H1 (cell line): ENCODE results near the gene WFDC10A. TPM values are rescaled to one million over a fixed set of nuclear protein-coding genes. Genes with fewer than 3 reads are reported as not detected.

ENCODE experiments used
- CTCF ChIA-PET: fragments of 300-600 bp; sonication (Branson Sonifier 250); formaldehyde crosslinking; loops from one replicate; lab custom pipeline; 2021; ENCODE audit not compliant: partially characterized antibody; lab: Charles Lee
- POLR2A ChIA-PET: fragments of 300-600 bp; sonication (Branson Sonifier 250); formaldehyde crosslinking; loops from one replicate; lab custom pipeline; 2021; ENCODE audit warnings: inconsistent platforms; ENCODE audit not compliant: partially characterized antibody; lab: Charles Lee
- DNase-seq, 2 experiments: peaks; one replicate each; pipeline versions ENCODE4 v3.0.0 to v3.0.0-alpha.2; 2010 to 2022; ENCODE audit warnings: low spot score in 2 of 2, low read depth in 1 of 2, mixed read lengths in 1 of 2
- FAIRE-seq: peaks from 2 replicates; lab custom pipeline; 2011; peaks lifted over from hg19 to GRCh38; lab: Jason Lieb, UNC
- H2AFZ ChIP-seq: 2 replicates; pipeline ENCODE4 v1.8.1; 2012; ENCODE audit warnings: low read length, inconsistent platforms
- H2AK5ac ChIP-seq: 2 replicates; pipeline ENCODE4 v1.6.1; 2013; ENCODE audit warnings: low read depth, low read length
- H2BK120ac ChIP-seq: replicated peaks from 2 replicates; pipeline ENCODE3; 2013; ENCODE audit warnings: low read depth, low read length, inconsistent platforms
- H2BK12ac ChIP-seq: 2 replicates; pipeline ENCODE4 v1.6.1; 2013; ENCODE audit warnings: low read depth, low read length
- H2BK15ac ChIP-seq: 2 replicates; pipeline ENCODE4 v1.6.1; 2013; ENCODE audit warnings: low read length
- H2BK20ac ChIP-seq: 2 replicates; pipeline ENCODE4 v1.6.1; 2013; ENCODE audit warnings: low read length
- H2BK5ac ChIP-seq: 2 replicates; pipeline ENCODE4 v1.6.1; 2013; ENCODE audit warnings: low read depth, low read length
- H3K14ac ChIP-seq: 2 replicates; pipeline ENCODE4 v1.6.1; 2013; ENCODE audit warnings: inconsistent platforms; ENCODE audit not compliant: insufficient read length
- H3K18ac ChIP-seq: 2 replicates; pipeline ENCODE4 v1.6.1; 2013; ENCODE audit warnings: low read length; ENCODE audit errors: extremely low read depth
- H3K23ac ChIP-seq: 2 replicates; pipeline ENCODE4 v1.6.1; 2013; ENCODE audit warnings: inconsistent platforms; ENCODE audit not compliant: insufficient read length
- H3K23me2 ChIP-seq: 2 replicates; pipeline ENCODE4 v1.6.1; 2013; ENCODE audit warnings: low read depth, low read length
- H3K27ac ChIP-seq: 2 replicates; pipeline ENCODE4 v1.6.1; 2011; ENCODE audit warnings: low read depth, low read length, inconsistent platforms
- H3K27me3 ChIP-seq, 4 experiments: replicated peaks in 1 of 4; 1 replicate in 1 of 4; 2 replicates in 3 of 4; pipeline versions ENCODE4 v1.6.1 to v1.8.1; 2011 to 2013; ENCODE audit warnings: low read length in 3 of 4, mild to moderate bottlenecking in 3 of 4, inconsistent platforms in 2 of 4, mixed read lengths in 2 of 4, moderate library complexity in 1 of 4; ENCODE audit not compliant: control insufficient read depth in 3 of 4, insufficient read depth in 3 of 4; ENCODE audit errors: extremely low read depth in 1 of 4
- H3K36me3 ChIP-seq, 4 experiments: 2 replicates each; pipeline versions ENCODE4 v1.6.1 to v1.8.1; 2011 to 2013; ENCODE audit warnings: mild to moderate bottlenecking in 4 of 4, low read length in 3 of 4, moderate library complexity in 2 of 4, control low read depth in 1 of 4, inconsistent platforms in 1 of 4; ENCODE audit not compliant: insufficient read depth in 4 of 4, control insufficient read depth in 2 of 4
- H3K4ac ChIP-seq: replicated peaks from 2 replicates; pipeline ENCODE3; 2013; ENCODE audit warnings: low read length, low read depth, mixed read lengths, inconsistent platforms; ENCODE audit not compliant: insufficient read length
- H3K4me1 ChIP-seq, 4 experiments: replicated peaks in 1 of 4; 1 replicate in 1 of 4; 2 replicates in 3 of 4; pipeline versions ENCODE4 v1.6.1 to v1.8.1; 2011 to 2013; ENCODE audit warnings: low read length in 3 of 4, inconsistent platforms in 2 of 4, mixed read lengths in 1 of 4; ENCODE audit not compliant: insufficient read depth in 4 of 4, control insufficient read depth in 3 of 4
- H3K4me2 ChIP-seq, 2 experiments: 2 replicates each; pipeline versions ENCODE4 v1.6.1 to v1.8.1; 2011 to 2013; ENCODE audit warnings: low read depth in 2 of 2, low read length in 2 of 2, control low read depth in 1 of 2, inconsistent platforms in 1 of 2, mild to moderate bottlenecking in 1 of 2; ENCODE audit not compliant: insufficient read depth in 1 of 2
- H3K4me3 ChIP-seq, 4 experiments: fragments of 200-600, 300-600 bp in 1 of 4; sonication (generic), shearing (Covaris generic), sonication (Bioruptor Twin) in 1 of 4; 2 replicates each; pipeline versions ENCODE4 v1.5.1 to v1.8.1; 2011 to 2016; ENCODE audit warnings: low read length in 4 of 4, low read depth in 3 of 4, control low read depth in 2 of 4, inconsistent platforms in 2 of 4, mild to moderate bottlenecking in 2 of 4, mixed read lengths in 1 of 4, moderate library complexity in 1 of 4; ENCODE audit not compliant: insufficient read depth in 2 of 4; ENCODE audit errors: extremely low read depth in 1 of 4
- H3K56ac ChIP-seq: replicated peaks from 2 replicates; pipeline ENCODE3; 2013; ENCODE audit warnings: low read depth, mild to moderate bottlenecking, mixed read lengths, low read length, inconsistent platforms; ENCODE audit not compliant: insufficient read length
- H3K79me1 ChIP-seq: 2 replicates; pipeline ENCODE4 v1.6.1; 2013; ENCODE audit warnings: low read depth, low read length, control low read depth
- H3K79me2 ChIP-seq, 2 experiments: 2 replicates each; pipeline versions ENCODE4 v1.6.1 to v1.8.1; 2012 to 2013; ENCODE audit warnings: low read length in 2 of 2, mild to moderate bottlenecking in 2 of 2, inconsistent platforms in 1 of 2; ENCODE audit not compliant: insufficient read depth in 2 of 2, control insufficient read depth in 1 of 2
- H3K9ac ChIP-seq, 4 experiments: replicated peaks in 1 of 4; 1 replicate in 1 of 4; 2 replicates in 3 of 4; pipeline versions ENCODE4 v1.6.1 to v1.8.1; 2011 to 2013; ENCODE audit warnings: low read depth in 3 of 4, low read length in 3 of 4, control low read depth in 2 of 4, mild to moderate bottlenecking in 2 of 4, moderate library complexity in 2 of 4, inconsistent platforms in 1 of 4; ENCODE audit errors: extremely low read depth in 1 of 4
- H3K9me3 ChIP-seq, 2 experiments: 2 replicates each; pipeline versions ENCODE4 v1.6.1 to v1.8.1; 2012 to 2013; ENCODE audit warnings: mild to moderate bottlenecking in 2 of 2, moderate library complexity in 2 of 2, control low read depth in 1 of 2, inconsistent platforms in 1 of 2, low read depth in 1 of 2, low read length in 1 of 2, mixed read lengths in 1 of 2; ENCODE audit not compliant: insufficient read depth in 2 of 2
- H4K20me1 ChIP-seq, 2 experiments: replicated peaks in 1 of 2; 2 replicates each; pipeline versions ENCODE3 to v1.8.1; 2011 to 2013; ENCODE audit warnings: inconsistent platforms in 2 of 2, low read length in 2 of 2, mild to moderate bottlenecking in 1 of 2; ENCODE audit not compliant: insufficient read depth in 2 of 2, control insufficient read depth in 1 of 2
- H4K5ac ChIP-seq: 2 replicates; pipeline ENCODE4 v1.6.1; 2013; ENCODE audit warnings: low read length, low read depth, mixed read lengths, inconsistent platforms; ENCODE audit not compliant: insufficient read length
- H4K8ac ChIP-seq: 2 replicates; pipeline ENCODE4 v1.8.0; 2013; ENCODE audit warnings: mild to moderate bottlenecking, moderate library complexity, low read length, inconsistent platforms; ENCODE audit not compliant: insufficient read depth; ENCODE audit errors: extremely low read depth
- H4K91ac ChIP-seq: replicated peaks from 2 replicates; pipeline ENCODE3; 2013; ENCODE audit warnings: low read length, mixed read lengths, inconsistent platforms; ENCODE audit not compliant: insufficient read length
- EZH2 ChIP-seq: fragments of 200-600 bp; sonication (generic); IDR thresholded peaks from 2 replicates; pipeline ENCODE4 v1.7.1; 2012; ENCODE audit warnings: low read depth, mild to moderate bottlenecking, moderate library complexity, low read length, inconsistent platforms; ENCODE audit not compliant: severe bottlenecking
- KDM1A ChIP-seq: fragments of 200-600, 300-600 bp; sonication (generic); IDR thresholded peaks from 2 replicates; pipeline ENCODE4 v1.7.1; 2016; ENCODE audit warnings: mild to moderate bottlenecking, low read length, borderline replicate concordance
- NRF1 ChIP-seq: IDR thresholded peaks from 2 replicates; pipeline ENCODE4 v1.6.1; 2011; ENCODE audit warnings: mild to moderate bottlenecking, low read depth, low read length, improper control_type of control experiment
- SAP30 ChIP-seq: fragments of 300-600 bp; sonication (generic); IDR thresholded peaks from 2 replicates; pipeline ENCODE4 v1.7.1; 2012; ENCODE audit warnings: low read length, moderate library complexity, mild to moderate bottlenecking, inconsistent platforms; ENCODE audit not compliant: insufficient read depth, insufficient replicate concordance
- SIN3A ChIP-seq, 2 experiments: IDR thresholded peaks in 1 of 2; conservative IDR thresholded peaks in 1 of 2; 2 replicates each; pipeline ENCODE4 v1.6.1; 2011 to 2012; ENCODE audit warnings: low read length in 2 of 2, improper control_type of control experiment in 1 of 2, low read depth in 1 of 2, mild to moderate bottlenecking in 1 of 2
- SP2 ChIP-seq: IDR thresholded peaks from 2 replicates; pipeline ENCODE4 v1.6.1; 2012; ENCODE audit warnings: mild to moderate bottlenecking, low read length, inconsistent platforms
- SP4 ChIP-seq: IDR thresholded peaks from 2 replicates; pipeline ENCODE4 v1.6.1; 2012; ENCODE audit warnings: low read length, inconsistent platforms
- polyA plus RNA-seq, 7 experiments: library from polyadenylated mRNA; depleted of rRNA in 3 of 7; stranded (reverse) in 5 of 7; unstranded in 2 of 7; fragments of >200 nt in 5 of 7; fragments of 200-250 nt in 2 of 7; gene quantifications; 1 replicate in 5 of 7; 2 replicates in 1 of 7; 4 replicates in 1 of 7; pipeline versions ENCODE4 v1.2.1 to v1.2.3, GENCODE V29; 2011 to 2013; ENCODE audit warnings: missing spikeins in 2 of 7, mixed read lengths in 2 of 7
- total RNA-seq: library from RNA; stranded (reverse); fragmentation: NEBNext Ultra II Directional; extraction: Animal tissue kit (Norgen Biotek cat#: 25700); gene quantifications from 2 replicates; pipeline ENCODE4 v1.2.1, GENCODE V29; 2021

The WFDC10A gene
- total and polyA plus RNA-seq, 2 of the 8 experiments (the other 6 are each of a cell fraction or from before 2014, with no cell fraction given): not detected

DNA sequence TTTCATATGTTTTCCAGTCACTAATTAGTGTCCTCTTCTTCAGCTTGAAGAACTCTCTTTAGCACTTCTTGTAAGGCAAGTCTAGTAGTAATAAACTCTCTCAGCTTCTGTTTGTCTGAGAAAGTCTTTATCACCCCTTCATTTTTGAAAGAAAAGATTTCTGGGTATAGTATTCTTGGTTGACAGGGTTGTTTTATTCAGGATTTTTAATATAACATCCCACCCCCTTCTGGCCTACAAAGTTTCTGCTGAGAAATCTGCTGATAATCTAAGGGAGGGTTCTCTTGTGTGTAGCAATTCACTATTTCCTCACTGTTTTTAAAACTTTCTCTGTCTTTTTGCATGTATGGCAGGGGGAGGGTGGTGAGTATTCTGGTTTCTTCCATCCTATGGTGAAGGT is 50.1 kb downstream of the WFDC10A start:
- H4K8ac ChIP-seq: no peak overlapping the region
- H3K79me2 ChIP-seq: no peaks in the 10 kb centered on the region
- H4K91ac ChIP-seq: no peak overlapping the region
- no peak overlapping the region for H3K4me2 ChIP-seq
- no peak overlapping the region for H2BK20ac ChIP-seq
- no peak overlapping the region for H2BK120ac ChIP-seq
- no peak overlapping the region for H3K9ac ChIP-seq
- no peak overlapping the region for H3K4me3 ChIP-seq
- H3K4ac ChIP-seq: no peak overlapping the region
- H4K5ac ChIP-seq: no peak overlapping the region
- POLR2A ChIA-PET: no interaction called here
- CTCF ChIA-PET: interaction anchor here (0.7 to 2.2 kb wide), 5 partner anchors 15 to 357 kb away, joined by 3 to 12 read pairs (median 3); partner anchors contain the start of gene WFDC10A
- no peaks in the 10 kb centered on the region for H3K4me1 ChIP-seq
- H2AFZ ChIP-seq: no peak overlapping the region
- peaks cover 10 to 18% of the 10 kb centered on the region in 2 experiments; a peak in 3 of 4 replicates for H3K9me3 ChIP-seq
- no peak overlapping the region for H3K23ac ChIP-seq
- H3K14ac ChIP-seq: no peak overlapping the region
- H3K27ac ChIP-seq: no peak overlapping the region
- no peaks in the 10 kb centered on the region for H4K20me1 ChIP-seq
- H2BK12ac ChIP-seq: no peak overlapping the region
- H3K36me3 ChIP-seq: no peaks in the 10 kb centered on the region
- no peaks in the 10 kb centered on the region for H3K23me2 ChIP-seq
- H2AK5ac ChIP-seq: no peak overlapping the region
- TF ChIP-seq SP2 (no peak), SP4 (no peak), NRF1 (no peak), KDM1A (no peak), SIN3A (conservative IDR thresholded peaks at IDR 0.05 in 1 of 2, IDR thresholded peaks at IDR 0.05 in 1 of 2; ENCODE audit: low read depth in 1 of 2, low read length in 2 of 2) (no peak), EZH2 (no peak), SAP30 (no peak)
- no peaks in the 10 kb centered on the region for H3K27me3 ChIP-seq
- no peak overlapping the region for H3K18ac ChIP-seq
- no peak overlapping the region for H2BK15ac ChIP-seq
- FAIRE-seq (no peak), DNase-seq (no peak)
- H2BK5ac ChIP-seq: no peak overlapping the region
- H3K79me1 ChIP-seq: no peaks in the 10 kb centered on the region
- no peak overlapping the region for H3K56ac ChIP-seq
